Endothelial cell of umbilical vein (primary cell): ENCODE measurements around the gene TAP2.

Experiments
- EZH2 ChIP-seq: IDR thresholded peaks from 2 replicates; pipeline ENCODE4 v1.6.1; 2012; ENCODE audit warnings: borderline replicate concordance, low read depth, mild to moderate bottlenecking, moderate library complexity, low read length, inconsistent platforms; ENCODE audit not compliant: severe bottlenecking
- TF ChIP-seq, protein P1 (sequence below), 2 donors: IDR thresholded peaks; 1 replicate in 1 of 2; 2 replicates in 1 of 2; pipeline ENCODE4 v1.5.1; 2011; ENCODE audit warnings: low read length in 2 of 2, mild to moderate bottlenecking in 2 of 2, moderate library complexity in 2 of 2, control low read depth in 1 of 2, inconsistent platforms in 1 of 2, low read depth in 1 of 2; ENCODE audit not compliant: insufficient read depth in 1 of 2; ENCODE audit errors: extremely low read depth in 1 of 2
- TF ChIP-seq, protein P2 (sequence below): IDR thresholded peaks from 2 replicates; pipeline ENCODE4 v1.6.1; 2011; ENCODE audit not compliant: insufficient read depth, insufficient read length

DNA sequence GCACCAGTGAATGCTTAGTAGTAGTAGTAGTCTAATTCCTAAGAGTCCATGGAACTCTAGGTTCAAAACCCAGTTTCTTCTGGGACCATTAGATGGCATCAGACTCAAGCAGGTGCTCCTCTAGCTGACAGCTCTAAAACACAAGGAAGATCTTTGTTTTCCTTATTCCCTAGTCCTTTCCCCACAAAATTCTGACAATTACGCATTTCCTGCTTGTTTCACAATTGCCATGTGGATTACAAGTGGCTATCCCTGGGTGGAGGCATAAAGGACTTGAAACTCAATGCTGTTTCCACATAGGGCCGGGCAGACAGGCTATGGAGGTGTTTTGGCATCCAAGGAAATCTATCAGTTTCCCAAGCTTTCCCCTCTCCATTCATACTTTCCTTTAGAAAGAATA, 12.6 kb downstream of the TAP2 start:
- no peak for TF ChIP-seq EZH2
- TF ChIP-seq, protein P1, sequence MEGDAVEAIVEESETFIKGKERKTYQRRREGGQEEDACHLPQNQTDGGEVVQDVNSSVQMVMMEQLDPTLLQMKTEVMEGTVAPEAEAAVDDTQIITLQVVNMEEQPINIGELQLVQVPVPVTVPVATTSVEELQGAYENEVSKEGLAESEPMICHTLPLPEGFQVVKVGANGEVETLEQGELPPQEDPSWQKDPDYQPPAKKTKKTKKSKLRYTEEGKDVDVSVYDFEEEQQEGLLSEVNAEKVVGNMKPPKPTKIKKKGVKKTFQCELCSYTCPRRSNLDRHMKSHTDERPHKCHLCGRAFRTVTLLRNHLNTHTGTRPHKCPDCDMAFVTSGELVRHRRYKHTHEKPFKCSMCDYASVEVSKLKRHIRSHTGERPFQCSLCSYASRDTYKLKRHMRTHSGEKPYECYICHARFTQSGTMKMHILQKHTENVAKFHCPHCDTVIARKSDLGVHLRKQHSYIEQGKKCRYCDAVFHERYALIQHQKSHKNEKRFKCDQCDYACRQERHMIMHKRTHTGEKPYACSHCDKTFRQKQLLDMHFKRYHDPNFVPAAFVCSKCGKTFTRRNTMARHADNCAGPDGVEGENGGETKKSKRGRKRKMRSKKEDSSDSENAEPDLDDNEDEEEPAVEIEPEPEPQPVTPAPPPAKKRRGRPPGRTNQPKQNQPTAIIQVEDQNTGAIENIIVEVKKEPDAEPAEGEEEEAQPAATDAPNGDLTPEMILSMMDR (IDR thresholded peaks at IDR 0.05; ENCODE audit: extremely low read depth in 1 of 2, insufficient read depth in 1 of 2, low read depth in 1 of 2, low read length in 2 of 2) = peak; percentile 13 to 20
- TF ChIP-seq, protein P2, sequence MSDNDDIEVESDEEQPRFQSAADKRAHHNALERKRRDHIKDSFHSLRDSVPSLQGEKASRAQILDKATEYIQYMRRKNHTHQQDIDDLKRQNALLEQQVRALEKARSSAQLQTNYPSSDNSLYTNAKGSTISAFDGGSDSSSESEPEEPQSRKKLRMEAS = no peak
